Choroid plexus epithelial cell (primary cell): ENCODE measurements around the gene UGGT1.

Experiments
- DNase-seq: peaks from one replicate; pipeline ENCODE4 v3.0.0-alpha.2; 2010; ENCODE audit warnings: low read depth
- H3K4me3 ChIP-seq: 2 replicates; pipeline ENCODE4 v1.5.1; 2011; ENCODE audit warnings: low read depth, mild to moderate bottlenecking, control low read depth, low read length, moderate library complexity
- CTCF ChIP-seq: conservative IDR thresholded peaks from 2 replicates; pipeline ENCODE4 v1.5.1; 2011; ENCODE audit warnings: low read depth, mild to moderate bottlenecking, control low read depth, inconsistent platforms, low read length, moderate library complexity

Gene UGGT1

GRCh38 chr2:128214866-128215460 lies 124.0 kb downstream of the UGGT1 start:
- no peak for TF ChIP-seq CTCF
- H3K4me3 ChIP-seq = no peak overlapping the region
- no peak for DNase-seq

GRCh38 chr2:128215897-128216642 lies 125.1 kb downstream of the UGGT1 start:
- TF ChIP-seq CTCF = no peak
- peak; percentile 39 for DNase-seq
- H3K4me3 ChIP-seq = no peak overlapping the region

- H3K4me3 ChIP-seq = no peak overlapping the region
- no peak for DNase-seq
- no peak for TF ChIP-seq CTCF
Observed at GRCh38 chr2:128217671-128218070, 126.7 kb downstream of the UGGT1 start.

GRCh38 chr2:128219891-128220290 lies 128.9 kb downstream of the UGGT1 start:
- DNase-seq = peak; percentile 34
- H3K4me3 ChIP-seq = peak overlapping the region; percentile 41
- TF ChIP-seq CTCF = no peak

GRCh38 chr2:128227862-128228261 lies 136.9 kb downstream of the UGGT1 start:
- H3K4me3 ChIP-seq = no peak overlapping the region
- TF ChIP-seq CTCF = no peak
- no peak for DNase-seq

GRCh38 chr2:128228894-128229293 lies 137.9 kb downstream of the UGGT1 start:
- no peak for TF ChIP-seq CTCF
- DNase-seq = no peak

More at GRCh38 chr2:128228894-128229293, 137.9 kb downstream of the UGGT1 start:
- H3K4me3 ChIP-seq = no peak overlapping the region
